ENCODE measurements around the gene C16orf74.

DNA sequence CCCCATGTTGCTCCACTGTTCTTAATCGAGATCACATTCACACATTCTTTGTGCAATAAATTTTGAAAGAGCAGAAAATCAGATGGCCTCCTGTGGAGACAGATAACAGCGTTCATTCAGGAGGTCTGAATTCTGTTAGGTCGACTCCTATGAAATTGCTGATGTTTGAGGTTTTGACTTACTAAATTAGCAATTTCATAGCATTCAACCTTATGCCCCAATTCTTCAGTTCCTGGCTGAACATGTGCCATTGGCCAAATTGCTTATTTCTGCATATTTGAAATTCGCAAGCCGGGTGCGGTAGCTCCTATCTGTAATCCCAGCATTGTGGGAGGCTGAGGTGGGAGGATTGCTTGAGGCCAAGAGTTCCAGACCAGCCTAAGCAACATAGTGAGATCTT lies 22.1 kb upstream of the C16orf74 start:
- TF ChIP-seq, protein P1, sequence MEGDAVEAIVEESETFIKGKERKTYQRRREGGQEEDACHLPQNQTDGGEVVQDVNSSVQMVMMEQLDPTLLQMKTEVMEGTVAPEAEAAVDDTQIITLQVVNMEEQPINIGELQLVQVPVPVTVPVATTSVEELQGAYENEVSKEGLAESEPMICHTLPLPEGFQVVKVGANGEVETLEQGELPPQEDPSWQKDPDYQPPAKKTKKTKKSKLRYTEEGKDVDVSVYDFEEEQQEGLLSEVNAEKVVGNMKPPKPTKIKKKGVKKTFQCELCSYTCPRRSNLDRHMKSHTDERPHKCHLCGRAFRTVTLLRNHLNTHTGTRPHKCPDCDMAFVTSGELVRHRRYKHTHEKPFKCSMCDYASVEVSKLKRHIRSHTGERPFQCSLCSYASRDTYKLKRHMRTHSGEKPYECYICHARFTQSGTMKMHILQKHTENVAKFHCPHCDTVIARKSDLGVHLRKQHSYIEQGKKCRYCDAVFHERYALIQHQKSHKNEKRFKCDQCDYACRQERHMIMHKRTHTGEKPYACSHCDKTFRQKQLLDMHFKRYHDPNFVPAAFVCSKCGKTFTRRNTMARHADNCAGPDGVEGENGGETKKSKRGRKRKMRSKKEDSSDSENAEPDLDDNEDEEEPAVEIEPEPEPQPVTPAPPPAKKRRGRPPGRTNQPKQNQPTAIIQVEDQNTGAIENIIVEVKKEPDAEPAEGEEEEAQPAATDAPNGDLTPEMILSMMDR (IDR thresholded peaks at IDR 0.05; ENCODE audit: low read length): no peak
- no peak for TF ChIP-seq EZH2phosphoT487 (IDR thresholded peaks at IDR 0.05; ENCODE audit: low read length)
